Measurements from ENCODE around the gene DLEC1. TPM values are rescaled to one million over a fixed set of nuclear protein-coding genes. Genes with fewer than 3 reads are reported as not detected.

DLEC1 gene
- total and polyA plus RNA-seq, 7 experiments from 2014 or later = 0.41 to 9.4 (median 5.6) TPM

GRCh38 chr3:38015984-38016383 lies 23.0 kb upstream of the DLEC1 start:
- H3K36me3 ChIP-seq (ENCODE audit: control insufficient read depth in 2 of 3, insufficient read depth in 3 of 3, low read length in 3 of 3) = peaks cover 3 to 57% (median 18%) of the 10 kb centered on the region in 3 experiments
- Mint-ChIP-seq H3K27ac (peak overlapping the region in 1 of 9 donors; percentile 16), H3K9me3 (peaks cover 0 to 5% (median 0%) of the 10 kb centered on the region in 11 donors), H3K27me3 (no peaks in the 10 kb centered on the region), H3K4me3 (no peak overlapping the region), H3K4me1 (peaks cover 0 to 8% (median 1%) of the 10 kb centered on the region in 7 donors), H3K36me3 (peaks cover 25 to 57% (median 35%) of the 10 kb centered on the region in 5 donors)
- ChIA-PET CTCF (interaction anchor here (0.5 kb wide), 1 partner anchor 215 kb away, joined by 5 read pairs; no protein-coding TSS in a partner anchor), POLR2A (interaction anchor here (0.6 kb wide), 1 partner anchor 226 kb away, joined by 4 read pairs; no protein-coding TSS in a partner anchor)
- no peak overlapping the region for H3K27ac ChIP-seq (ENCODE audit: low read depth, low read length)
- peaks cover 0 to 9% (median 0%) of the 10 kb centered on the region in 3 experiments for H3K9me3 ChIP-seq (ENCODE audit: control insufficient read depth in 2 of 3, low read length in 3 of 3)
- intact Hi-C loops (cut with micrococcal nuclease) = no loop called here
- H3K27me3 ChIP-seq (ENCODE audit: control insufficient read depth in 2 of 2, insufficient read depth in 2 of 2, low read length in 2 of 2) = no peaks in the 10 kb centered on the region
- ATAC-seq (no peak), DNase-seq (no peak)
- H3K4me1 ChIP-seq (ENCODE audit: control insufficient read depth in 2 of 2, insufficient read depth in 2 of 2, low read length in 2 of 2) = no peaks in the 10 kb centered on the region
- no peak overlapping the region for H3K4me3 ChIP-seq (ENCODE audit: low read length)

GRCh38 chr3:38016410-38016809 lies 22.6 kb upstream of the DLEC1 start:
- Mint-ChIP-seq H3K27me3 (no peaks in the 10 kb centered on the region), H3K36me3 (peaks cover 25 to 57% (median 35%) of the 10 kb centered on the region in 5 donors), H3K4me3 (no peak overlapping the region), H3K9me3 (peaks cover 0 to 5% (median 0%) of the 10 kb centered on the region in 11 donors), H3K27ac (peak overlapping the region in 1 of 9 donors; percentile 3), H3K4me1 (peaks cover 0 to 11% (median 3%) of the 10 kb centered on the region in 7 donors)
- no peaks in the 10 kb centered on the region for H3K4me1 ChIP-seq (ENCODE audit: control insufficient read depth in 2 of 2, insufficient read depth in 2 of 2, low read length in 2 of 2)
- ATAC-seq (no peak), DNase-seq (no peak)
- H3K36me3 ChIP-seq (ENCODE audit: control insufficient read depth in 2 of 3, insufficient read depth in 3 of 3, low read length in 3 of 3) = peaks cover 3 to 57% (median 18%) of the 10 kb centered on the region in 3 experiments
- no peaks in the 10 kb centered on the region for H3K27me3 ChIP-seq (ENCODE audit: control insufficient read depth in 2 of 2, insufficient read depth in 2 of 2, low read length in 2 of 2)
- no peak overlapping the region for H3K27ac ChIP-seq (ENCODE audit: low read depth, low read length)
- intact Hi-C loops (cut with micrococcal nuclease) = no loop called here
- peaks cover 0 to 9% (median 0%) of the 10 kb centered on the region in 3 experiments for H3K9me3 ChIP-seq (ENCODE audit: control insufficient read depth in 2 of 3, low read length in 3 of 3)
- CTCF ChIA-PET = interaction anchor here (0.5 kb wide), 1 partner anchor 215 kb away, joined by 5 read pairs; no protein-coding TSS in a partner anchor
- POLR2A ChIA-PET = no interaction called here
- H3K4me3 ChIP-seq (ENCODE audit: low read length) = no peak overlapping the region

DNA sequence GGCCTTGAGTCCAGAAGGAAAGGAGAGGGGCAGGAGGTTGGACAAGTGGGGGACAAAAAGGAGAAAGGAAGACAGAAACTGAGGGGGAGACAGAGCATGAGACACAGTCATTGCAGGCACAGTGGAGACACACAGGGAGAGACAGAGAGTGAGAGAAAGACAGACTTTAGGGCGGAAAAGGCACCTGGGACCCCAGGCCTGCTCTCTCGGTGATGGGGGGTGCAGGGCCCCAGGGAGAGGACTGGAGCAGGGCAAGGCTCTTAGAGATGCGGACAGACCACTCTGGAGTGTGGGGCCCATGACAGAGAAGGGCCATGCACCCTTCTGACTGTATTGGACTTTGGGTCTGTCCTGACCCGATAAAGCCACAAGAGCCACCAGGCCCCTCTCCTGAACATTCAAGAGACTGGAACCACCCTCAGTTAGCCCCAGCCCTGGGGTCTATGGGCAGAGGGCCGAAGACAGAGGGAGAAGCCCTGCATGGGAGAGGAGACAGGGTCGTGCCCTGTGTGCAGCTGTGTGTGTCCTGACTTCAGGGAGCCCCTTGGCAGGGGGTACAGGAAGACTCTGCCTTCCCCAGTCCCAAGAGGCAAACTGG lies 22.1 kb upstream of the DLEC1 start:
- intact Hi-C loops (cut with micrococcal nuclease) = no loop called here
- DNase-seq (no peak), ATAC-seq (no peak)
- Histone ChIP-seq H3K4me3 (ENCODE audit: low read length) (no peak overlapping the region), H3K27me3 (ENCODE audit: control insufficient read depth in 2 of 2, insufficient read depth in 2 of 2, low read length in 2 of 2) (no peaks in the 10 kb centered on the region), H3K36me3 (ENCODE audit: control insufficient read depth in 2 of 3, insufficient read depth in 3 of 3, low read length in 3 of 3) (peaks cover 3 to 57% (median 18%) of the 10 kb centered on the region in 3 experiments), H3K4me1 (ENCODE audit: control insufficient read depth in 2 of 2, insufficient read depth in 2 of 2, low read length in 2 of 2) (no peaks in the 10 kb centered on the region), H3K27ac (ENCODE audit: low read depth, low read length) (no peak overlapping the region), H3K9me3 (ENCODE audit: control insufficient read depth in 2 of 3, low read length in 3 of 3) (peaks cover 0 to 9% (median 0%) of the 10 kb centered on the region in 3 experiments)
- Mint-ChIP-seq H3K27me3 (no peaks in the 10 kb centered on the region), H3K4me1 (peaks cover 0 to 11% (median 8%) of the 10 kb centered on the region in 7 donors), H3K27ac (no peak overlapping the region), H3K36me3 (peaks cover 25 to 57% (median 35%) of the 10 kb centered on the region in 5 donors), H3K9me3 (peaks cover 0 to 5% (median 0%) of the 10 kb centered on the region in 11 donors), H3K4me3 (no peak overlapping the region)
- POLR2A ChIA-PET = no interaction called here
- CTCF ChIA-PET = no interaction called here

- no peaks in the 10 kb centered on the region for H3K4me1 ChIP-seq (ENCODE audit: control insufficient read depth in 2 of 2, insufficient read depth in 2 of 2, low read length in 2 of 2)
- H3K9me3 ChIP-seq (ENCODE audit: control insufficient read depth in 2 of 3, low read length in 3 of 3) = peaks cover 0 to 9% (median 0%) of the 10 kb centered on the region in 3 experiments
- POLR2A ChIA-PET = interaction anchor here (0.9 kb wide), 1 partner anchor 21 kb away, joined by 3 read pairs; no protein-coding TSS in a partner anchor
- H3K27ac Mint-ChIP-seq = peak overlapping the region in 3 of 9 donors; percentile 52 to 84 (median 55)
- no peaks in the 10 kb centered on the region for H3K27me3 ChIP-seq (ENCODE audit: control insufficient read depth in 2 of 2, insufficient read depth in 2 of 2, low read length in 2 of 2)
- DNase-seq (no peak), ATAC-seq (peak; percentile 14)
- peaks cover 2 to 13% (median 8%) of the 10 kb centered on the region in 7 donors for H3K4me1 Mint-ChIP-seq
- H3K27ac ChIP-seq (ENCODE audit: low read depth, low read length) = no peak overlapping the region
- H3K36me3 ChIP-seq (ENCODE audit: control insufficient read depth in 2 of 3, insufficient read depth in 3 of 3, low read length in 3 of 3) = peaks cover 3 to 57% (median 18%) of the 10 kb centered on the region in 3 experiments
- no peak overlapping the region for H3K4me3 ChIP-seq (ENCODE audit: low read length)
- peaks cover 0 to 5% (median 0%) of the 10 kb centered on the region in 11 donors for H3K9me3 Mint-ChIP-seq
- H3K4me3 Mint-ChIP-seq = no peak overlapping the region
- peaks cover 25 to 57% (median 35%) of the 10 kb centered on the region in 5 donors for H3K36me3 Mint-ChIP-seq
- intact Hi-C loops (cut with micrococcal nuclease) = no loop called here
- no peaks in the 10 kb centered on the region for H3K27me3 Mint-ChIP-seq
- CTCF ChIA-PET = no interaction called here
Measured at GRCh38 chr3:38017445-38018295, 21.3 kb upstream of the DLEC1 start.

GRCh38 chr3:38018296-38019266 lies 20.4 kb upstream of the DLEC1 start:
- DNase-seq (no peak), ATAC-seq (no peak)
- Mint-ChIP-seq H3K27me3 (no peaks in the 10 kb centered on the region), H3K27ac (peak overlapping the region in 4 of 9 donors; percentile 54 to 72 (median 58)), H3K4me1 (peaks cover 9 to 22% (median 14%) of the 10 kb centered on the region in 7 donors), H3K4me3 (no peak overlapping the region), H3K36me3 (peaks cover 25 to 57% (median 35%) of the 10 kb centered on the region in 5 donors), H3K9me3 (peaks cover 0 to 5% (median 0%) of the 10 kb centered on the region in 11 donors)
- CTCF ChIA-PET = no interaction called here
- Histone ChIP-seq H3K4me1 (ENCODE audit: control insufficient read depth in 2 of 2, insufficient read depth in 2 of 2, low read length in 2 of 2) (peaks cover 8% of the 10 kb centered on the region in 2 donors), H3K36me3 (ENCODE audit: control insufficient read depth in 2 of 3, insufficient read depth in 3 of 3, low read length in 3 of 3) (peaks cover 3 to 57% (median 18%) of the 10 kb centered on the region in 3 experiments), H3K4me3 (ENCODE audit: low read length) (no peak overlapping the region), H3K27ac (ENCODE audit: low read depth, low read length) (no peak overlapping the region), H3K9me3 (ENCODE audit: control insufficient read depth in 2 of 3, low read length in 3 of 3) (peaks cover 0 to 9% (median 0%) of the 10 kb centered on the region in 3 experiments), H3K27me3 (ENCODE audit: control insufficient read depth in 2 of 2, insufficient read depth in 2 of 2, low read length in 2 of 2) (no peaks in the 10 kb centered on the region)
- intact Hi-C loops (cut with micrococcal nuclease) = no loop called here
- POLR2A ChIA-PET = interaction anchor here (0.9 kb wide), 1 partner anchor 22 kb away, joined by 3 read pairs; no protein-coding TSS in a partner anchor

Measured in naive thymus-derived CD4-positive, alpha-beta T cell (primary cell).